GM12878 (cell line): Measurements from ENCODE around the gene MKRN1. TPM values are rescaled to one million over a fixed set of nuclear protein-coding genes. Genes with fewer than 3 reads are reported as not detected.

ENCODE experiments used
- ASH2L ChIP-seq: fragments of 300-600, 200-600 bp; sonication (generic); IDR thresholded peaks from 2 replicates; pipeline ENCODE4 v1.6.1; 2017; ENCODE audit warnings: low read depth, mild to moderate bottlenecking, borderline replicate concordance
- ATF7 ChIP-seq: fragments of 450-650 bp; IDR thresholded peaks from 2 replicates; pipeline ENCODE4 v1.6.1; 2016; ENCODE audit warnings: low read depth, mild to moderate bottlenecking
- CREB1 ChIP-seq: IDR thresholded peaks from 2 replicates; pipeline ENCODE4 v1.6.1; 2012; ENCODE audit warnings: low read depth, mild to moderate bottlenecking, inconsistent platforms
- DPF2 ChIP-seq: fragments of 450-650 bp; IDR thresholded peaks from 2 replicates; pipeline ENCODE4 v1.6.1; 2017; ENCODE audit warnings: mild to moderate bottlenecking
- HCFC1 ChIP-seq: fragments of 150-350 bp; IDR thresholded peaks from 2 replicates; pipeline ENCODE4 v1.6.1; 2014; ENCODE audit warnings: low read length
- KDM1A ChIP-seq: fragments of 200-600 bp; sonication (generic); IDR thresholded peaks from 2 replicates; pipeline ENCODE4 v1.6.1; 2016; ENCODE audit warnings: borderline replicate concordance
- MEF2B ChIP-seq: fragments of 450-650 bp; IDR thresholded peaks from 2 replicates; pipeline ENCODE4 v1.6.1; 2018; ENCODE audit warnings: mild to moderate bottlenecking, moderate library complexity; ENCODE audit not compliant: partially characterized antibody, poor library complexity, severe bottlenecking
- MYB ChIP-seq: fragments of 150-350 bp; IDR thresholded peaks from 2 replicates; pipeline ENCODE4 v1.6.1; 2014; ENCODE audit warnings: mild to moderate bottlenecking, low read depth, low read length, borderline replicate concordance
- PAX5 ChIP-seq: IDR thresholded peaks from 2 replicates; pipeline ENCODE4 v1.6.1; 2011; ENCODE audit warnings: low read depth, low read length, borderline replicate concordance
- SMAD1 ChIP-seq: fragments of 450-650 bp; IDR thresholded peaks from 2 replicates; pipeline ENCODE4 v1.6.1; 2018; ENCODE audit warnings: mild to moderate bottlenecking, low read depth; ENCODE audit not compliant: partially characterized antibody
- SMAD5 ChIP-seq: IDR thresholded peaks from 2 replicates; pipeline ENCODE4 v1.6.1; 2016; ENCODE audit warnings: antibody characterized with exemption, low read depth
- SPI1 ChIP-seq: IDR thresholded peaks from 2 replicates; pipeline ENCODE4 v1.6.1; 2011; ENCODE audit warnings: low read depth, mild to moderate bottlenecking, low read length, moderate library complexity, borderline replicate concordance; ENCODE audit not compliant: insufficient read depth
- YY1 ChIP-seq: IDR thresholded peaks from 2 replicates; pipeline ENCODE4 v1.6.1; 2011; ENCODE audit warnings: low read depth, mild to moderate bottlenecking, low read length
- ZBTB4 ChIP-seq: fragments of 450-650 bp; formaldehyde crosslinking; IDR thresholded peaks from 2 replicates; pipeline ENCODE4 v1.4.0; 2022; ENCODE audit warnings: mild to moderate bottlenecking, moderate library complexity
- polyA plus RNA-seq, 11 experiments: library from polyadenylated mRNA; depleted of rRNA in 4 of 11; unstranded in 6 of 11; stranded (reverse) in 5 of 11; fragments of >200 nt; fragmentation: Nextera tagmentation in 4 of 11; fragmentation: Illumina TruSeq in 1 of 11; extraction: Ambion mirVana in 4 of 11; extraction: Trizol in 1 of 11; gene quantifications; 1 replicate in 1 of 11; 2 replicates in 10 of 11; pipeline versions ENCODE4 v1.2.1 to v1.2.3, GENCODE V29; 2011 to 2016; ENCODE audit warnings: inconsistent platforms in 2 of 11, missing spikeins in 2 of 11, low read depth in 1 of 11
- total RNA-seq, 4 experiments: library from RNA; depleted of rRNA in 3 of 4; stranded (reverse); fragments of >200 nt in 3 of 4; fragmentation: Illumina TruSeq in 1 of 4; extraction: Trizol in 1 of 4; gene quantifications; 2 replicates each; pipeline versions ENCODE4 v1.2.1 to v1.2.3, GENCODE V29; 2013 to 2021
- TF ChIP-seq, protein P1 (sequence below): fragments of 450-650 bp; conservative IDR thresholded peaks from 2 replicates; pipeline ENCODE4 v1.6.1; 2017; ENCODE audit warnings: mild to moderate bottlenecking, moderate library complexity
- TF ChIP-seq, protein P2 (sequence below): fragments of 450-650 bp; IDR thresholded peaks from 2 replicates; pipeline ENCODE4 v1.6.1; 2017; ENCODE audit warnings: mild to moderate bottlenecking, moderate library complexity
- TF ChIP-seq, protein P3 (sequence below): fragments of 450-650 bp; IDR thresholded peaks from 2 replicates; pipeline ENCODE4 v1.6.1; 2016; ENCODE audit warnings: mild to moderate bottlenecking
- TF ChIP-seq, protein P4 (sequence below): fragments of 450-650 bp; IDR thresholded peaks from 2 replicates; pipeline ENCODE4 v1.6.1; 2017; ENCODE audit warnings: borderline replicate concordance

MKRN1 gene
- total and polyA plus RNA-seq, 10 of the 15 experiments (the other 5 are each of a cell fraction or from before 2014, with no cell fraction given): 19.1 to 61.3 (median 50.6) TPM

DNA sequence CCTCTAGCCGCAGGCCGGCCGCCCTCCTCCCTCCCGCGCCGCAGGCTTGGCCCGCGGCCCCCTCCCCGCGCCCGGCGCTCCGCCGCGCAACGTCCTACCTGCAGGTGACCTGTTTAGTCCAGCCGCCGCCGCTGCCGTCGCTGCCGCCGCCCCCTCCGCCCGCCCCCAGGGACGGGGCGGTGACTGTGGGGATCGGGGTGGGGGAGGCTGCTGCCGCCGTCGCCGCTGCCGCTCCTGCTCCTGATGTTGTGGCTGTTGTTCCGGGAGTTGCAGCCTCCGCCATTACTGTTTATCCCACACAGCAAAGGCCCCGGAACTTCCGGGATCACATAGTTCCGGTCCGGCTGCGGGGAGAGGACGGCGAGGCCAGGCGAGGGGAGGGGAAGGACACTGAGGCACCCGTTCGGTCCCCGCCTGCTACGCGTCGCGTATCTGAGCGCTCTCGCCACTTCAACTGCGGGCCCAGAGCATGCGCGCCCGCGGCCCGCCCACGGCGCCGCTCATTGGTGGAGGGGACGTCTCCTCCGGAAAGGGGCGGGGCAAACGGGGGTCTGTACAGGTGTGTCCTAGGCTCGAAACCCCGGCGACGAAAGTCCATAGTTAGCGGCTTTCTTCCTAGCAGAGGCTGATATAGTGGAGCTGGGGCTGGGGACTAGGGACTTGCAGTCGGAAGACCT is at the start of gene MKRN1 (continued):
- TF ChIP-seq, protein P1, sequence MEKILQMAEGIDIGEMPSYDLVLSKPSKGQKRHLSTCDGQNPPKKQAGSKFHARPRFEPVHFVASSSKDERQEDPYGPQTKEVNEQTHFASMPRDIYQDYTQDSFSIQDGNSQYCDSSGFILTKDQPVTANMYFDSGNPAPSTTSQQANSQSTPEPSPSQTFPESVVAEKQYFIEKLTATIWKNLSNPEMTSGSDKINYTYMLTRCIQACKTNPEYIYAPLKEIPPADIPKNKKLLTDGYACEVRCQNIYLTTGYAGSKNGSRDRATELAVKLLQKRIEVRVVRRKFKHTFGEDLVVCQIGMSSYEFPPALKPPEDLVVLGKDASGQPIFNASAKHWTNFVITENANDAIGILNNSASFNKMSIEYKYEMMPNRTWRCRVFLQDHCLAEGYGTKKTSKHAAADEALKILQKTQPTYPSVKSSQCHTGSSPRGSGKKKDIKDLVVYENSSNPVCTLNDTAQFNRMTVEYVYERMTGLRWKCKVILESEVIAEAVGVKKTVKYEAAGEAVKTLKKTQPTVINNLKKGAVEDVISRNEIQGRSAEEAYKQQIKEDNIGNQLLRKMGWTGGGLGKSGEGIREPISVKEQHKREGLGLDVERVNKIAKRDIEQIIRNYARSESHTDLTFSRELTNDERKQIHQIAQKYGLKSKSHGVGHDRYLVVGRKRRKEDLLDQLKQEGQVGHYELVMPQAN: no peak; the same call in 1 of the 2 replicates
- TF ChIP-seq SPI1: no peak
- TF ChIP-seq PAX5: no peak
- no peak for TF ChIP-seq KDM1A
- no peak; the same call in none of the 2 replicates for TF ChIP-seq DPF2
- TF ChIP-seq, protein P2, sequence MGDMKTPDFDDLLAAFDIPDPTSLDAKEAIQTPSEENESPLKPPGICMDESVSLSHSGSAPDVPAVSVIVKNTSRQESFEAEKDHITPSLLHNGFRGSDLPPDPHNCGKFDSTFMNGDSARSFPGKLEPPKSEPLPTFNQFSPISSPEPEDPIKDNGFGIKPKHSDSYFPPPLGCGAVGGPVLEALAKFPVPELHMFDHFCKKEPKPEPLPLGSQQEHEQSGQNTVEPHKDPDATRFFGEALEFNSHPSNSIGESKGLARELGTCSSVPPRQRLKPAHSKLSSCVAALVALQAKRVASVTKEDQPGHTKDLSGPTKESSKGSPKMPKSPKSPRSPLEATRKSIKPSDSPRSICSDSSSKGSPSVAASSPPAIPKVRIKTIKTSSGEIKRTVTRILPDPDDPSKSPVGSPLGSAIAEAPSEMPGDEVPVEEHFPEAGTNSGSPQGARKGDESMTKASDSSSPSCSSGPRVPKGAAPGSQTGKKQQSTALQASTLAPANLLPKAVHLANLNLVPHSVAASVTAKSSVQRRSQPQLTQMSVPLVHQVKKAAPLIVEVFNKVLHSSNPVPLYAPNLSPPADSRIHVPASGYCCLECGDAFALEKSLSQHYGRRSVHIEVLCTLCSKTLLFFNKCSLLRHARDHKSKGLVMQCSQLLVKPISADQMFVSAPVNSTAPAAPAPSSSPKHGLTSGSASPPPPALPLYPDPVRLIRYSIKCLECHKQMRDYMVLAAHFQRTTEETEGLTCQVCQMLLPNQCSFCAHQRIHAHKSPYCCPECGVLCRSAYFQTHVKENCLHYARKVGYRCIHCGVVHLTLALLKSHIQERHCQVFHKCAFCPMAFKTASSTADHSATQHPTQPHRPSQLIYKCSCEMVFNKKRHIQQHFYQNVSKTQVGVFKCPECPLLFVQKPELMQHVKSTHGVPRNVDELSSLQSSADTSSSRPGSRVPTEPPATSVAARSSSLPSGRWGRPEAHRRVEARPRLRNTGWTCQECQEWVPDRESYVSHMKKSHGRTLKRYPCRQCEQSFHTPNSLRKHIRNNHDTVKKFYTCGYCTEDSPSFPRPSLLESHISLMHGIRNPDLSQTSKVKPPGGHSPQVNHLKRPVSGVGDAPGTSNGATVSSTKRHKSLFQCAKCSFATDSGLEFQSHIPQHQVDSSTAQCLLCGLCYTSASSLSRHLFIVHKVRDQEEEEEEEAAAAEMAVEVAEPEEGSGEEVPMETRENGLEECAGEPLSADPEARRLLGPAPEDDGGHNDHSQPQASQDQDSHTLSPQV: no peak
- peak; percentile 63 for TF ChIP-seq CREB1
- TF ChIP-seq YY1: peak; percentile 94
- no peak for TF ChIP-seq ATF7
- TF ChIP-seq, protein P3, sequence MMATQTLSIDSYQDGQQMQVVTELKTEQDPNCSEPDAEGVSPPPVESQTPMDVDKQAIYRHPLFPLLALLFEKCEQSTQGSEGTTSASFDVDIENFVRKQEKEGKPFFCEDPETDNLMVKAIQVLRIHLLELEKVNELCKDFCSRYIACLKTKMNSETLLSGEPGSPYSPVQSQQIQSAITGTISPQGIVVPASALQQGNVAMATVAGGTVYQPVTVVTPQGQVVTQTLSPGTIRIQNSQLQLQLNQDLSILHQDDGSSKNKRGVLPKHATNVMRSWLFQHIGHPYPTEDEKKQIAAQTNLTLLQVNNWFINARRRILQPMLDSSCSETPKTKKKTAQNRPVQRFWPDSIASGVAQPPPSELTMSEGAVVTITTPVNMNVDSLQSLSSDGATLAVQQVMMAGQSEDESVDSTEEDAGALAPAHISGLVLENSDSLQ: no peak
- no peak for TF ChIP-seq MEF2B
- no peak for TF ChIP-seq ZBTB4 (CRISPR knock-in tag)
- no peak for TF ChIP-seq ASH2L
- TF ChIP-seq, protein P4, sequence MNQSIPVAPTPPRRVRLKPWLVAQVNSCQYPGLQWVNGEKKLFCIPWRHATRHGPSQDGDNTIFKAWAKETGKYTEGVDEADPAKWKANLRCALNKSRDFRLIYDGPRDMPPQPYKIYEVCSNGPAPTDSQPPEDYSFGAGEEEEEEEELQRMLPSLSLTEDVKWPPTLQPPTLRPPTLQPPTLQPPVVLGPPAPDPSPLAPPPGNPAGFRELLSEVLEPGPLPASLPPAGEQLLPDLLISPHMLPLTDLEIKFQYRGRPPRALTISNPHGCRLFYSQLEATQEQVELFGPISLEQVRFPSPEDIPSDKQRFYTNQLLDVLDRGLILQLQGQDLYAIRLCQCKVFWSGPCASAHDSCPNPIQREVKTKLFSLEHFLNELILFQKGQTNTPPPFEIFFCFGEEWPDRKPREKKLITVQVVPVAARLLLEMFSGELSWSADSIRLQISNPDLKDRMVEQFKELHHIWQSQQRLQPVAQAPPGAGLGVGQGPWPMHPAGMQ: no peak
- TF ChIP-seq HCFC1: peak; percentile 54; the same call in 1 of the 2 replicates
- no peak for TF ChIP-seq SMAD1
- TF ChIP-seq MYB: no peak
- TF ChIP-seq SMAD5: peak; percentile 52; the same call in 1 of the 2 replicates
